Measurements from ENCODE around the gene EXD3.

EXD3 gene

DNA sequence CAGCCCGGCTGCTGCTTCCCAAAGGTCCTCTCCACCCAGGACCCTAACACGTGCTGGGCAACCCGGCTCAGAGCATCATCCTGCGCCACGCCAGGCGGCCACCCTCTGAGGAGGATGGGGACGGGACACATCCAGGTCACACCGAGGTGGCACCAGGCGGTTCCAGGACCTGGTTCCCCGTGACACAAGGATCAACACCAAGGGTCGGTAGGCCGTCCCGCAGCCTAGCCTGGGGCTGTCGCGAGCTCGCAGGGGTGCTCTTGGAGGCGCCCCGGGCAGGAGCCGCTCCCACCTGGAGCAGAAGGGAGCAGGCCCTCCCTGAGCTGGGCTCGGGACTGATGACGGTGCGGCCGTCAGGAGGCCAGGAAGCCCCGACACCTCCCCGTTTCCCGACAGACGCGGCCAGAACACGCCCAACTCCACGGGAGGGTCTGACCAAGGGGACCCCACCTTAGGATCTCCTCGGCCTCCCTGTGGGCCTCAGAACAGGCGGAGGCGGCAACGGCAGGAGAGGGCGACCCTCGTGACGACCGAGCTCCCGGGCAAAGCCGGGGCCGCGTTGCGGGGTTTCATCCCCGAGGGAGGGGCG, 6.3 kb downstream of the EXD3 start:
- Histone ChIP-seq H3K4me3 (ENCODE audit: low read length) (no peak overlapping the region), H3K4me1 (ENCODE audit: low read length) (no peaks in the 10 kb centered on the region; the same call in 1 of the 2 replicates), H3K9me3 (replicated peaks; ENCODE audit: insufficient read depth, low read length) (no peaks in the 10 kb centered on the region), H3K9ac (ENCODE audit: low read length) (no peak overlapping the region), H3K27ac (ENCODE audit: low read length) (no peak overlapping the region), H3K79me2 (ENCODE audit: low read length) (peaks cover 20% of the 10 kb centered on the region), H3K36me3 (replicated peaks; ENCODE audit: insufficient read depth, low read length) (no peaks in the 10 kb centered on the region), H2AFZ (ENCODE audit: low read length) (no peak overlapping the region), H3K4me2 (ENCODE audit: low read depth, low read length) (no peak overlapping the region), H3F3A (ENCODE audit: insufficient read depth, low read length) (no peaks in the 10 kb centered on the region), H4K20me1 (ENCODE audit: insufficient read depth, low read length) (no peaks in the 10 kb centered on the region), H3K9me2 (replicated peaks; ENCODE audit: insufficient read depth, low read length) (no peaks in the 10 kb centered on the region), H3K27me3 (replicated peaks; ENCODE audit: insufficient read depth, low read length) (no peaks in the 10 kb centered on the region)
- DNase-seq: no peak
- TF ChIP-seq, protein P1, sequence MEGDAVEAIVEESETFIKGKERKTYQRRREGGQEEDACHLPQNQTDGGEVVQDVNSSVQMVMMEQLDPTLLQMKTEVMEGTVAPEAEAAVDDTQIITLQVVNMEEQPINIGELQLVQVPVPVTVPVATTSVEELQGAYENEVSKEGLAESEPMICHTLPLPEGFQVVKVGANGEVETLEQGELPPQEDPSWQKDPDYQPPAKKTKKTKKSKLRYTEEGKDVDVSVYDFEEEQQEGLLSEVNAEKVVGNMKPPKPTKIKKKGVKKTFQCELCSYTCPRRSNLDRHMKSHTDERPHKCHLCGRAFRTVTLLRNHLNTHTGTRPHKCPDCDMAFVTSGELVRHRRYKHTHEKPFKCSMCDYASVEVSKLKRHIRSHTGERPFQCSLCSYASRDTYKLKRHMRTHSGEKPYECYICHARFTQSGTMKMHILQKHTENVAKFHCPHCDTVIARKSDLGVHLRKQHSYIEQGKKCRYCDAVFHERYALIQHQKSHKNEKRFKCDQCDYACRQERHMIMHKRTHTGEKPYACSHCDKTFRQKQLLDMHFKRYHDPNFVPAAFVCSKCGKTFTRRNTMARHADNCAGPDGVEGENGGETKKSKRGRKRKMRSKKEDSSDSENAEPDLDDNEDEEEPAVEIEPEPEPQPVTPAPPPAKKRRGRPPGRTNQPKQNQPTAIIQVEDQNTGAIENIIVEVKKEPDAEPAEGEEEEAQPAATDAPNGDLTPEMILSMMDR (IDR thresholded peaks at IDR 0.05; ENCODE audit: low read length): no peak
- TF ChIP-seq EZH2phosphoT487 (IDR thresholded peaks at IDR 0.05; ENCODE audit: low read length): no peak

DNA sequence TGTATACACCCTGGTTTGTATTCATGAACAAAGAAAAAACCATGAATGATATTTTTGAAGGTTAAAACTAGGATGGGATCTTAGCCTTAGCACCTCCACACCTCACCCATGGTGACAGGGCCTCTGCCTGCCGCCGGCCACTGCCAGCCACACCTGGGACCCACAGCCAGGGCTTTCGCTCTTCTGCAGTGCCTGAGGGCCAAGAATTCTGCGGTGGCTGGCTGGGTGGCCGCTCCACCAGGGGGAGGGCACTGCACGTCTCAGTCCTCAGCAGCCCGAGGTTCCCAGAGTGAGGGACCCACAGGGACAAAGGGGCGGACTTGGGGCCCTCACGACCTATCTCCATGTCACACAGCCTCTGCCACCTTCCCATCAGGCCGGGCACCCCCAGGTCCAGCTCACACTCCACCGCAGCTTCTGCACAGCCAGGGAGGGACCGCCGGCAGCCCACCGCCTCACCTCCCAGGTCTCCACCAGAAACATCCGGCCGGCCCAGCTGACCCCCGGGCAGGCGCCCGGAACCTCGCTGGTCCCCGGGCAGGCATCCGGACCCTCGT, 6.9 kb downstream of the EXD3 start:
- no peak overlapping the region for H2AFZ ChIP-seq (ENCODE audit: low read length)
- DNase-seq: no peak
- H3K4me1 ChIP-seq (ENCODE audit: low read length): no peaks in the 10 kb centered on the region; the same call in 1 of the 2 replicates
- no peak overlapping the region for H3K4me2 ChIP-seq (ENCODE audit: low read depth, low read length)
- no peak overlapping the region for H3K27ac ChIP-seq (ENCODE audit: low read length)
- H3K36me3 ChIP-seq (replicated peaks; ENCODE audit: insufficient read depth, low read length): no peaks in the 10 kb centered on the region
- H3K27me3 ChIP-seq (replicated peaks; ENCODE audit: insufficient read depth, low read length): no peaks in the 10 kb centered on the region
- TF ChIP-seq EZH2phosphoT487 (IDR thresholded peaks at IDR 0.05; ENCODE audit: low read length) (no peak), EZH2 (optimal IDR thresholded peaks at IDR 0.05; ENCODE audit: low read depth, low read length) (no peak)
- TF ChIP-seq, protein P1 (IDR thresholded peaks at IDR 0.05; ENCODE audit: low read length): no peak
- H3K9ac ChIP-seq (ENCODE audit: low read length): no peak overlapping the region
- H3K79me2 ChIP-seq (ENCODE audit: low read length): peaks cover 15% of the 10 kb centered on the region; the same call in 1 of the 2 replicates
- no peaks in the 10 kb centered on the region for H3K9me3 ChIP-seq (replicated peaks; ENCODE audit: insufficient read depth, low read length)
- H3K4me3 ChIP-seq (ENCODE audit: low read length): no peak overlapping the region
- H3F3A ChIP-seq (ENCODE audit: insufficient read depth, low read length): no peaks in the 10 kb centered on the region
- no peaks in the 10 kb centered on the region for H4K20me1 ChIP-seq (ENCODE audit: insufficient read depth, low read length)
- H3K9me2 ChIP-seq (replicated peaks; ENCODE audit: insufficient read depth, low read length): no peaks in the 10 kb centered on the region

DNA sequence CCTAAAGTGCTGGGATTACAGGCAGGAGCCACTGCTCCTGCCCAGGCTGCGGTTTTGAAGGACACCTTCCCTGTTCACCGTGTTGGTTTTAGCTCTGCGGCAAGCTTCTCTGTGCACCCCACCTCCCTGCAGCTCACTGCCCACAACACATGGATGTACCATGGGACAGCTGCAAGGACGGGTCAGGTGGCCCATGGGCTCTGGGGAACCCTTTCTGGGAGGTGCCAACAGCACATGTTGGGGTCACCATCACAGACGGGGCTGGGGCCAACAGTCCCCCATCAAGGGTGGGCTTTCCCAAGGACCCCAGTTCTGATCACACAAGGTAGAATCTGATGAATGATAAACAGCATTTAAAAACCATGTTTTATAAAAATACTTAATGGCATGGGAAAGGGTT, 7.5 kb downstream of the EXD3 start:
- Histone ChIP-seq H3K9me3 (replicated peaks; ENCODE audit: insufficient read depth, low read length) (no peaks in the 10 kb centered on the region), H3K27me3 (replicated peaks; ENCODE audit: insufficient read depth, low read length) (no peaks in the 10 kb centered on the region), H3K9me2 (replicated peaks; ENCODE audit: insufficient read depth, low read length) (no peaks in the 10 kb centered on the region), H3F3A (ENCODE audit: insufficient read depth, low read length) (no peaks in the 10 kb centered on the region), H3K36me3 (replicated peaks; ENCODE audit: insufficient read depth, low read length) (no peaks in the 10 kb centered on the region), H3K4me1 (ENCODE audit: low read length) (no peaks in the 10 kb centered on the region; the same call in 1 of the 2 replicates), H3K4me3 (ENCODE audit: low read length) (no peak overlapping the region), H3K4me2 (ENCODE audit: low read depth, low read length) (no peak overlapping the region), H3K79me2 (ENCODE audit: low read length) (peaks cover 12% of the 10 kb centered on the region; the same call in 1 of the 2 replicates), H3K9ac (ENCODE audit: low read length) (no peak overlapping the region), H2AFZ (ENCODE audit: low read length) (no peak overlapping the region), H3K27ac (ENCODE audit: low read length) (no peak overlapping the region), H4K20me1 (ENCODE audit: insufficient read depth, low read length) (no peaks in the 10 kb centered on the region)
- no peak for DNase-seq
- TF ChIP-seq EZH2 (optimal IDR thresholded peaks at IDR 0.05; ENCODE audit: low read depth, low read length) (no peak), EZH2phosphoT487 (IDR thresholded peaks at IDR 0.05; ENCODE audit: low read length) (no peak)
- TF ChIP-seq, protein P1 (IDR thresholded peaks at IDR 0.05; ENCODE audit: low read length): no peak
